ENCODE measurements around the gene WNT6.

The WNT6 gene

DNA sequence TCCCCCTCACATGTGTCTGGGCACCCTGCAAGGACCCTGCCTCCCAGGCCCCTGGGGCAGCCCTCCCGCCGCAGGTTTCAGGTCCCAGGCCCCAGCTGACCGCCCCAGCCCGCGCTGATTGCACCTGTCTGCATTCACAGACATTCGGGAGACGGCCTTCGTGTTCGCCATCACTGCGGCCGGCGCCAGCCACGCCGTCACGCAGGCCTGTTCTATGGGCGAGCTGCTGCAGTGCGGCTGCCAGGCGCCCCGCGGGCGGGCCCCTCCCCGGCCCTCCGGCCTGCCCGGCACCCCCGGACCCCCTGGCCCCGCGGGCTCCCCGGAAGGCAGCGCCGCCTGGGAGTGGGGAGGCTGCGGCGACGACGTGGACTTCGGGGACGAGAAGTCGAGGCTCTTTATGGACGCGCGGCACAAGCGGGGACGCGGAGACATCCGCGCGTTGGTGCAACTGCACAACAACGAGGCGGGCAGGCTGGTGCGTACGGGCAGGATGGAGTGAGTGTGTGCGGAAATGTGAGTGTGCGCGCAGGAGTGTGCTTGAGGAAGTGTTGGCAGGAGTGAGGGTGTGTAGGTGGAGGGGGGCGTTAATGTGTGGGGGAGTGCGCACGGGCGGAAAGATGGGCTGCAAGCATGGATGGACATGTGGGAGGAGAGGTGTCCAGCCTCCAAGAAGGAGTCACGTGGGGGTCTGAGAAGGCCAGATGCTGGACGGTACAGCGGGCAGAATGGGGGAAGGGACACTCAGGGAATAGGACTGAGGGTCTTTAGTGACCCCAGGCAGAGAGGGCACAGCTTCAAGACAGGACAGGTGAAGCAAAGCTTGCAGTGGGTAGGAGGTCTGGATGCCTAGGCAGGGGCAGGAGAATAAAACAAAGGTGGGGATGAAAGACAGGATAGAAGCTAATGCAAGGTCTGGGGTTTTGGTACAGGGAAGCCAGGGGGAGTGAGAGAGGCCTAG lies 12.0 kb downstream of the WNT6 start:
- H3K4me2 ChIP-seq (ENCODE audit: low read length): peak overlapping the region; percentile 68

GRCh38 chr2:218872645-218873358 lies 13.2 kb downstream of the WNT6 start:
- Histone ChIP-seq H3K4me2 (ENCODE audit: low read length) (peak overlapping the region; percentile 68), H3K9me3 (ENCODE audit: control insufficient read depth, insufficient read depth, low read length) (no peaks in the 10 kb centered on the region), H3K9me2 (replicated peaks; ENCODE audit: control insufficient read depth, low read length) (no peaks in the 10 kb centered on the region), H3K79me2 (ENCODE audit: control insufficient read depth, low read length) (no peaks in the 10 kb centered on the region), H3K36me3 (ENCODE audit: control insufficient read depth, low read length) (no peaks in the 10 kb centered on the region), H3K27me3 (ENCODE audit: control insufficient read depth, low read length) (peaks cover 39% of the 10 kb centered on the region), H3K4me3 (ENCODE audit: low read length) (peak overlapping the region; percentile 65), H4K20me1 (ENCODE audit: control insufficient read depth, insufficient read depth, low read depth, low read length) (no peaks in the 10 kb centered on the region), H3K4me1 (ENCODE audit: control insufficient read depth, low read length) (peaks cover 37% of the 10 kb centered on the region), H3K27ac (ENCODE audit: low read depth, low read length) (no peak overlapping the region), H3F3A (ENCODE audit: control insufficient read depth, insufficient read depth) (peaks cover 8% of the 10 kb centered on the region)
- TF ChIP-seq EZH2phosphoT487 (IDR thresholded peaks at IDR 0.05; ENCODE audit: borderline replicate concordance, low read length): no peak
- no peak for TF ChIP-seq CTCF (IDR thresholded peaks at IDR 0.05; ENCODE audit: low read depth, low read length, poor library complexity, severe bottlenecking)

More for the DNA sequence above, 12.0 kb downstream of the WNT6 start:
- Histone ChIP-seq H3K9me3 (ENCODE audit: control insufficient read depth, insufficient read depth, low read length) (no peaks in the 10 kb centered on the region), H3K27ac (ENCODE audit: low read depth, low read length) (no peak overlapping the region), H3K4me1 (ENCODE audit: control insufficient read depth, low read length) (peaks cover 25% of the 10 kb centered on the region), H3K79me2 (ENCODE audit: control insufficient read depth, low read length) (no peaks in the 10 kb centered on the region), H4K20me1 (ENCODE audit: control insufficient read depth, insufficient read depth, low read depth, low read length) (no peaks in the 10 kb centered on the region), H3F3A (ENCODE audit: control insufficient read depth, insufficient read depth) (peaks cover 8% of the 10 kb centered on the region), H3K27me3 (ENCODE audit: control insufficient read depth, low read length) (peaks cover 39% of the 10 kb centered on the region), H3K9me2 (replicated peaks; ENCODE audit: control insufficient read depth, low read length) (no peaks in the 10 kb centered on the region), H3K36me3 (ENCODE audit: control insufficient read depth, low read length) (no peaks in the 10 kb centered on the region), H3K4me3 (ENCODE audit: low read length) (peak overlapping the region; percentile 65)
- TF ChIP-seq EZH2phosphoT487 (IDR thresholded peaks at IDR 0.05; ENCODE audit: borderline replicate concordance, low read length) (no peak), CTCF (IDR thresholded peaks at IDR 0.05; ENCODE audit: low read depth, low read length, poor library complexity, severe bottlenecking) (no peak)

- peak overlapping the region; percentile 68; the same call in 1 of the 2 replicates for H3K4me2 ChIP-seq (ENCODE audit: low read length)
- peaks cover 44% of the 10 kb centered on the region for H3K4me1 ChIP-seq (ENCODE audit: control insufficient read depth, low read length)
- peak; percentile 82; the same call in 1 of the 2 replicates for TF ChIP-seq EZH2phosphoT487 (IDR thresholded peaks at IDR 0.05; ENCODE audit: borderline replicate concordance, low read length)
- TF ChIP-seq CTCF (IDR thresholded peaks at IDR 0.05; ENCODE audit: low read depth, low read length, poor library complexity, severe bottlenecking): no peak
- no peak overlapping the region for H3K27ac ChIP-seq (ENCODE audit: low read depth, low read length)
- no peaks in the 10 kb centered on the region for H3K36me3 ChIP-seq (ENCODE audit: control insufficient read depth, low read length)
- H4K20me1 ChIP-seq (ENCODE audit: control insufficient read depth, insufficient read depth, low read depth, low read length): no peaks in the 10 kb centered on the region
- peaks cover 8% of the 10 kb centered on the region for H3F3A ChIP-seq (ENCODE audit: control insufficient read depth, insufficient read depth)
- no peaks in the 10 kb centered on the region for H3K9me2 ChIP-seq (replicated peaks; ENCODE audit: control insufficient read depth, low read length)
- peaks cover 34% of the 10 kb centered on the region for H3K27me3 ChIP-seq (ENCODE audit: control insufficient read depth, low read length)
- no peaks in the 10 kb centered on the region for H3K9me3 ChIP-seq (ENCODE audit: control insufficient read depth, insufficient read depth, low read length)
- no peak overlapping the region for H3K4me3 ChIP-seq (ENCODE audit: low read length)
- no peaks in the 10 kb centered on the region for H3K79me2 ChIP-seq (ENCODE audit: control insufficient read depth, low read length)
Measured at GRCh38 chr2:218873359-218874194, 14.0 kb downstream of the WNT6 start.

Measured in DOHH2 (cell line).